GM12878 (cell line): ENCODE data around the gene C1QTNF1. TPM values are rescaled to one million over a fixed set of nuclear protein-coding genes. Genes with fewer than 3 reads are reported as not detected.

ENCODE experiments used
- ATAC-seq: fragments of 200-7000 bp; cut with Tn5 transposase; 3 replicates; pipeline ENCODE4 v1.9.1; 2020; ENCODE audit warnings: mild to moderate bottlenecking, moderate library complexity
- BruUV-seq: library from RNA; stranded (reverse); fragments of 400-500 nt; replicated peaks from 2 replicates; lab custom pipeline; 2021; lab: Mats Ljungman, UMichigan
- CTCF ChIA-PET: fragments of 300-600 bp; sonication (Branson Sonifier 250); formaldehyde crosslinking; extraction: SDS; loops from one replicate; lab custom pipeline; 2021; ENCODE audit warnings: inconsistent platforms; lab: Yijun Ruan, JAX
- POLR2A ChIA-PET: fragments of 350-600 bp; formaldehyde crosslinking; extraction: SDS; loops from one replicate; lab custom pipeline; 2021; ENCODE audit warnings: inconsistent platforms; lab: Charles Lee
- RAD21 ChIA-PET: fragments of 300-600 bp; sonication (Branson Sonifier 250); formaldehyde crosslinking; loops from one replicate; lab custom pipeline; 2023; ENCODE audit warnings: antibody characterized with exemption; ENCODE audit not compliant: unreplicated experiment; lab: Charles Lee
- SMC1A ChIA-PET: fragments of 300-600 bp; sonication (Branson Sonifier 250); formaldehyde crosslinking; loops from one replicate; lab custom pipeline; 2023; ENCODE audit not compliant: unreplicated experiment, uncharacterized antibody; lab: Charles Lee
- DNase-seq: peaks from one replicate; pipeline ENCODE4 v3.0.0-alpha.2; 2011; ENCODE audit warnings: low read depth, low spot score
- FAIRE-seq: peaks from 3 replicates; lab custom pipeline; 2011; peaks lifted over from hg19 to GRCh38; lab: Jason Lieb, UNC
- H2AFZ ChIP-seq: 2 replicates; pipeline ENCODE4 v1.6.0; 2011; ENCODE audit warnings: low read depth, low read length, control low read depth; ENCODE audit not compliant: control insufficient read depth
- H3K27ac ChIP-seq: 2 replicates; pipeline ENCODE4 v1.5.1; 2011; ENCODE audit warnings: control low read depth; ENCODE audit not compliant: control insufficient read depth, insufficient read depth
- H3K27me3 ChIP-seq, 2 experiments: replicated peaks in 1 of 2; 2 replicates each; pipeline versions ENCODE4 v1.6.0 to v1.6.1; 2011; ENCODE audit warnings: low read length in 1 of 2; ENCODE audit not compliant: control insufficient read depth in 2 of 2, insufficient read depth in 2 of 2
- H3K36me3 ChIP-seq, 2 experiments: 2 replicates each; pipeline ENCODE4 v1.5.1; 2011; ENCODE audit warnings: low read length in 1 of 2; ENCODE audit not compliant: control insufficient read depth in 2 of 2, insufficient read depth in 2 of 2
- H3K4me1 ChIP-seq: 2 replicates; pipeline ENCODE4 v1.6.1; 2011; ENCODE audit warnings: mild to moderate bottlenecking, low read length, moderate library complexity, mixed read lengths; ENCODE audit not compliant: control insufficient read depth, insufficient read depth
- H3K4me2 ChIP-seq: 2 replicates; pipeline ENCODE4 v1.6.0; 2011; ENCODE audit warnings: control low read depth; ENCODE audit not compliant: control insufficient read depth, insufficient read depth
- H3K4me3 ChIP-seq: fragments of 200-600 bp; sonication (generic); 2 replicates; pipeline ENCODE4 v1.5.1; 2016
- H3K79me2 ChIP-seq: 2 replicates; pipeline ENCODE4 v1.6.0; 2011; ENCODE audit warnings: low read length; ENCODE audit not compliant: control insufficient read depth, insufficient read depth
- H3K9ac ChIP-seq: 2 replicates; pipeline ENCODE4 v1.8.0; 2011; ENCODE audit warnings: low read length, control low read depth, mixed read lengths; ENCODE audit not compliant: control insufficient read depth, insufficient read depth
- H3K9me3 ChIP-seq: replicated peaks from 3 replicates; pipeline ENCODE4 v1.5.1; 2011; ENCODE audit warnings: mild to moderate bottlenecking, low read length; ENCODE audit not compliant: control insufficient read depth, insufficient read depth
- H4K20me1 ChIP-seq: 2 replicates; pipeline ENCODE4 v1.6.0; 2011; ENCODE audit not compliant: control insufficient read depth, insufficient read depth
- POLR2A ChIP-seq: IDR thresholded peaks from 2 replicates; pipeline ENCODE4 v1.6.1; 2011; ENCODE audit warnings: low read depth, mild to moderate bottlenecking, low read length
- WGBS: methylation state at CpG from one replicate; pipeline ENCODE4 v1.1.6; 2016; ENCODE audit warnings: low lambda C conversion rate; ENCODE audit not compliant: insufficient replicate concordance, insufficient coverage; ENCODE audit errors: missing lambda C conversion rate; 5-methylcytosine and 5-hydroxymethylcytosine counted together
- in situ Hi-C: fragments of 300-500 bp; cut with MboI; formaldehyde crosslinking; loops from 9 replicates; pipeline ENCODE4 v1.14.3; 2018; ENCODE audit warnings: mixed read lengths
- intact Hi-C: fragments of 100-400 bp; cut with micrococcal nuclease; formaldehyde crosslinking; loops from one replicate; pipeline ENCODE4 v1.14.2; 2022; ENCODE audit not compliant: unreplicated experiment
- polyA plus RNA-seq, 11 experiments: library from polyadenylated mRNA; depleted of rRNA in 4 of 11; unstranded in 6 of 11; stranded (reverse) in 5 of 11; fragments of >200 nt; fragmentation: Nextera tagmentation in 4 of 11; fragmentation: Illumina TruSeq in 1 of 11; extraction: Ambion mirVana in 4 of 11; extraction: Trizol in 1 of 11; gene quantifications; 1 replicate in 1 of 11; 2 replicates in 10 of 11; pipeline versions ENCODE4 v1.2.1 to v1.2.3, GENCODE V29; 2011 to 2016; ENCODE audit warnings: inconsistent platforms in 2 of 11, missing spikeins in 2 of 11, low read depth in 1 of 11
- total RNA-seq, 4 experiments: library from RNA; depleted of rRNA in 3 of 4; stranded (reverse); fragments of >200 nt in 3 of 4; fragmentation: Illumina TruSeq in 1 of 4; extraction: Trizol in 1 of 4; gene quantifications; 2 replicates each; pipeline versions ENCODE4 v1.2.1 to v1.2.3, GENCODE V29; 2013 to 2021
- TF ChIP-seq, protein P1 (sequence below): IDR thresholded peaks from 2 replicates; pipeline ENCODE4 v1.6.1; 2011; ENCODE audit warnings: borderline replicate concordance, low read depth, mild to moderate bottlenecking, moderate library complexity, low read length; ENCODE audit not compliant: insufficient read depth, poor library complexity, severe bottlenecking

Gene C1QTNF1
- total and polyA plus RNA-seq, 10 of the 15 experiments (the other 5 are each of a cell fraction or from before 2014, with no cell fraction given): 0.05 to 1.1 (median 0.15) TPM; not detected in 4

DNA sequence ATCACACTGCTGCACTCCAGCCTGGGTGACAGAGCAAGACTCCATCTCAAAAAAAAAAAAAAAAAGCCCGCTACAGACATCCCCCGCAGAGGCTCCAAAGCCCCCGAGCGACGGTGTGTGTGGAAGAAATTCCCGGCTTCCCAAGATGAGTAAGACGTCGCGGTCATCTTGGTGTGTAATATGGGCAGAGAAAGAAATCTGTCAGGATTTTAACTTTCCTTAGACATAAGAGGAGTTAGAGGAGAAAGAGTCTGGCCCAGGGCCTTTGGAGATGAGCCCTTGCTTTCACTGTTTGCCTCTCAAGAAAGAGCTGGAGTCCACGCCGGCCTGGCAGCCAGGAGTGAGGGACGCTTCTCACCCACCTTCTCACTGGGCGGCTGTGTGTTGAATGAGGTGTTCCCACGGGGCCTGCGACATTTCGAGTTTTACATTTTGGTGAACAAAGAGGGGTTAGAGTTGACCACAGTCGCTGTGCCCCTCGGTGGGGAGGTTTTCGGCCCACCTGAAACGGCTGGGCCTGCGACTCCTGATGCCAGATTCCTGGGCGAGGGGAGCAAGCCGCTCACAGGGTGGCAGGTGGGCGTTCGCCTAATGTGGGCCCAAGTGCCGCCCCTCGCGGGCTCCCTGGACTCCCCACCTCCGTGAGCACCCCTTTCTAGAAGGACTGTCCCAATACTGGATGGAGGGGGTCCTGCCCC is 17.9 kb downstream of the C1QTNF1 start:
- SMC1A ChIA-PET: interaction anchor here (1.6 to 3.3 kb wide), 3 partner anchors 12 to 27 kb away, joined by 4 to 10 read pairs (median 5); no protein-coding TSS in a partner anchor
- no peaks in the 10 kb centered on the region for H3K36me3 ChIP-seq
- peaks cover 10% of the 10 kb centered on the region for H3K4me1 ChIP-seq
- no peak overlapping the region for H3K4me3 ChIP-seq
- no peak overlapping the region for H2AFZ ChIP-seq
- ATAC-seq: no peak; the same call in 2 of the 3 replicates
- DNase-seq: no peak
- no peak overlapping the region for H3K9ac ChIP-seq
- no peak overlapping the region for H3K27ac ChIP-seq
- intact Hi-C loops: loop anchor here (1.0 kb wide), 1 partner anchor 23 kb away; no protein-coding TSS in a partner anchor
- 67% methylated on average over 28 of the region's 29 CpGs for WGBS
- RAD21 ChIA-PET: interaction anchor here (0.9 kb wide), 1 partner anchor 22 kb away, joined by 3 read pairs; no protein-coding TSS in a partner anchor
- no peaks in the 10 kb centered on the region for H3K79me2 ChIP-seq
- no peak overlapping the region for H3K4me2 ChIP-seq
- CTCF ChIA-PET: interaction anchor here (0.6 to 2.7 kb wide), 9 partner anchors 9 to 56 kb away, joined by 3 to 10 read pairs (median 4); partner anchors contain the start of genes CANT1 and ENGASE
- H3K9me3 ChIP-seq: no peaks in the 10 kb centered on the region
- H4K20me1 ChIP-seq: no peaks in the 10 kb centered on the region; the same call in 1 of the 2 replicates
- no peak for FAIRE-seq
- TF ChIP-seq POLR2A: no peak
- TF ChIP-seq, protein P1, sequence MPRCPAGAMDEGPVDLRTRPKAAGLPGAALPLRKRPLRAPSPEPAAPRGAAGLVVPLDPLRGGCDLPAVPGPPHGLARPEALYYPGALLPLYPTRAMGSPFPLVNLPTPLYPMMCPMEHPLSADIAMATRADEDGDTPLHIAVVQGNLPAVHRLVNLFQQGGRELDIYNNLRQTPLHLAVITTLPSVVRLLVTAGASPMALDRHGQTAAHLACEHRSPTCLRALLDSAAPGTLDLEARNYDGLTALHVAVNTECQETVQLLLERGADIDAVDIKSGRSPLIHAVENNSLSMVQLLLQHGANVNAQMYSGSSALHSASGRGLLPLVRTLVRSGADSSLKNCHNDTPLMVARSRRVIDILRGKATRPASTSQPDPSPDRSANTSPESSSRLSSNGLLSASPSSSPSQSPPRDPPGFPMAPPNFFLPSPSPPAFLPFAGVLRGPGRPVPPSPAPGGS: peak; percentile 41
- TF ChIP-seq, all 136 proteins: peak for 1
- in situ Hi-C loops: no loop called here
- no TSS peak for BruUV-seq
- POLR2A ChIA-PET: interaction anchor here (0.6 kb wide), 2 partner anchors 23 to 30 kb away, joined by 3 to 4 read pairs; no protein-coding TSS in a partner anchor
- no peaks in the 10 kb centered on the region for H3K27me3 ChIP-seq
